K562 (cell line): ENCODE measurements around the gene PLCD4. TPM values are rescaled to one million over a fixed set of nuclear protein-coding genes. Genes with fewer than 3 reads are reported as not detected.
A peak's percentile ranks its signal among the peaks of the same experiment; 100 is the strongest.

Experiments
- ARID4B ChIP-seq: sonication (generic); formaldehyde crosslinking; IDR thresholded peaks from 2 replicates; pipeline ENCODE4 v1.8.0; 2022; ENCODE audit warnings: mild to moderate bottlenecking, missing genetic modification reagents
- DPF2 ChIP-seq: fragments of 450-650 bp; IDR thresholded peaks from 2 replicates; pipeline ENCODE4 v1.6.1; 2016
- ETS1 ChIP-seq: conservative IDR thresholded peaks from 2 replicates; pipeline ENCODE4 v1.6.1; 2011; ENCODE audit warnings: low read depth, mild to moderate bottlenecking, low read length; ENCODE audit not compliant: control insufficient read depth
- LARP7 ChIP-seq: fragments of 450-650 bp; IDR thresholded peaks from 2 replicates; pipeline ENCODE4 v1.6.1; 2016
- NKRF ChIP-seq: fragments of 450-650 bp; IDR thresholded peaks from 2 replicates; pipeline ENCODE4 v1.6.1; 2016; ENCODE audit warnings: borderline replicate concordance
- REST ChIP-seq, 2 experiments: fragments of 450-650 bp; formaldehyde crosslinking in 1 of 2; IDR thresholded peaks; 2 replicates each; pipeline versions ENCODE4 v1.4.0 to v1.6.1; 2014 to 2020; ENCODE audit warnings: mild to moderate bottlenecking in 2 of 2, borderline replicate concordance in 1 of 2, low read depth in 1 of 2
- SAP30 ChIP-seq: fragments of 200-600 bp; sonication (generic); IDR thresholded peaks from 2 replicates; pipeline ENCODE4 v1.6.1; 2012; ENCODE audit warnings: borderline replicate concordance, low read depth, mild to moderate bottlenecking, moderate library complexity, low read length, control low read depth, inconsistent platforms; ENCODE audit not compliant: insufficient read depth, poor library complexity, severe bottlenecking
- polyA plus RNA-seq, 8 experiments: library from polyadenylated mRNA; depleted of rRNA in 4 of 8; stranded (reverse) in 5 of 8; unstranded in 3 of 8; fragments of >200 nt; fragmentation: Nextera tagmentation in 2 of 8; fragmentation: Illumina TruSeq in 1 of 8; extraction: Ambion mirVana in 2 of 8; extraction: Trizol in 1 of 8; gene quantifications; 2 replicates each; pipeline versions ENCODE4 v1.2.1 to v1.2.3, GENCODE V29; 2011 to 2014; ENCODE audit warnings: inconsistent platforms in 1 of 8, missing spikeins in 1 of 8
- total RNA-seq, 7 experiments: library from RNA; depleted of rRNA in 6 of 7; stranded (reverse); fragments of >200 nt in 6 of 7; fragmentation: Illumina TruSeq in 2 of 7; extraction: Trizol in 2 of 7; gene quantifications; 2 replicates each; pipeline versions ENCODE4 v1.2.1 to v1.2.3, GENCODE V29; 2011 to 2021; ENCODE audit warnings: low replicate concordance in 1 of 7

PLCD4 gene
- total and polyA plus RNA-seq, 9 of the 15 experiments (the other 6 are each of a cell fraction or from before 2014, with no cell fraction given), result 0.13 to 0.38 TPM; not detected in 7

- TF ChIP-seq REST (IDR thresholded peaks at IDR 0.05; ENCODE audit: borderline replicate concordance) (0 out of 2 replicates have a peak, but pooled peaks have one; percentile 5), REST (CRISPR knock-in tag; IDR thresholded peaks at IDR 0.05; ENCODE audit: low read depth) (no peak), ETS1 (0 out of 2 replicates have a peak, but pooled peaks have one; percentile 16), DPF2 (0 out of 2 replicates have a peak, but pooled peaks have one; percentile 11), ARID4B (CRISPR knock-in tag) (peak; percentile 74; the same call in 1 of the 2 replicates), LARP7 (0 out of 2 replicates have a peak, but pooled peaks have one; percentile 26), SAP30 (peak; percentile 61), NKRF (peak; percentile 51; the same call in 1 of the 2 replicates)
Measured at GRCh38 chr2:218567797-218568189, 39.9 kb upstream of the PLCD4 start (continued).
